ENCODE results near the gene RETREG3.
"Not testable (repeated sequence)": the region's sequence is repeated elsewhere in the genome, so short reads cannot be mapped to it uniquely, and the experiment has no call there.

DNA sequence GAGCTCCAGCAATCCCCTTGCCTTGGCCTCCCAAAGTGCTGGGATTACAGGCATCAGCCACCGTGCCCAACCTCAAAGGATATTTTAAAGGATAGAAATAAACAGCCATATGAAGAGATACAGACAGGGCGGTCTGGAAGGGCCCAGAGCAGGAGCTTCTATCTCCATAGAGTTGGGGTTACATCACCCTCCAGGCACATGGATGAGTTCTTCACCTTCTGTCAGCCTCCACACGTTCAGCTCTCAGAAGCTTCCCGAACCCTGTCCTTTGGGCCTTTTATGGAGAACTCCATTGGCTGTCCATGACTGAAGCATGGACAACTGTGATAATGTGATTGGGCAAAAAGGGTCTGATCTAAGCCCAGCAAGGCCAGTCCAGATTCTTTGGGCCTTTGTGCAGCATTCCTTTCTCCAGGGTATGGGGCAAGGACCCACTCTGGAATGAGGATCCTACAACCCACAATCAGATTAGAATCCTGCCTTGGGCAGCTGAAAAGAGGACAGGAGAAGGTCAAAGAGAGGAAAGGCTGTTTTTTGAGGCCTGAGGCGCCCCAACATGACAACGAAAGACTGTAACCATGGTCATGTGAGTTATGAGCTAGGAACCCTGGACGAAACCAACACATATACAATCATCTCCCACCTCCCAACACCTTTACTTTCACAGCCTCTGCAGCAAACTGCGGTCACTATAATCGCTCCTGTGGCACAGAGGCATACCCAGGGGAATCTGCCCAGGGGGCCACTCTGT lies 63.2 kb downstream of the RETREG3 start:
- not testable (repeated sequence) for TF ChIP-seq POLR2A, EP300 (IDR thresholded peaks at IDR 0.05)
- TF ChIP-seq, protein P1, sequence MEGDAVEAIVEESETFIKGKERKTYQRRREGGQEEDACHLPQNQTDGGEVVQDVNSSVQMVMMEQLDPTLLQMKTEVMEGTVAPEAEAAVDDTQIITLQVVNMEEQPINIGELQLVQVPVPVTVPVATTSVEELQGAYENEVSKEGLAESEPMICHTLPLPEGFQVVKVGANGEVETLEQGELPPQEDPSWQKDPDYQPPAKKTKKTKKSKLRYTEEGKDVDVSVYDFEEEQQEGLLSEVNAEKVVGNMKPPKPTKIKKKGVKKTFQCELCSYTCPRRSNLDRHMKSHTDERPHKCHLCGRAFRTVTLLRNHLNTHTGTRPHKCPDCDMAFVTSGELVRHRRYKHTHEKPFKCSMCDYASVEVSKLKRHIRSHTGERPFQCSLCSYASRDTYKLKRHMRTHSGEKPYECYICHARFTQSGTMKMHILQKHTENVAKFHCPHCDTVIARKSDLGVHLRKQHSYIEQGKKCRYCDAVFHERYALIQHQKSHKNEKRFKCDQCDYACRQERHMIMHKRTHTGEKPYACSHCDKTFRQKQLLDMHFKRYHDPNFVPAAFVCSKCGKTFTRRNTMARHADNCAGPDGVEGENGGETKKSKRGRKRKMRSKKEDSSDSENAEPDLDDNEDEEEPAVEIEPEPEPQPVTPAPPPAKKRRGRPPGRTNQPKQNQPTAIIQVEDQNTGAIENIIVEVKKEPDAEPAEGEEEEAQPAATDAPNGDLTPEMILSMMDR (IDR thresholded peaks at IDR 0.05): not testable (repeated sequence)

Data from suprapubic skin (tissue), 3 donors.